ENCODE results near the gene TPRG1. TPM values are rescaled to one million over a fixed set of nuclear protein-coding genes. Genes with fewer than 3 reads are reported as not detected.

Gene TPRG1
- total and polyA plus RNA-seq, 2 of the 8 experiments (the other 6 are each of a cell fraction or from before 2014, with no cell fraction given) = 0.37 to 0.47 TPM

DNA sequence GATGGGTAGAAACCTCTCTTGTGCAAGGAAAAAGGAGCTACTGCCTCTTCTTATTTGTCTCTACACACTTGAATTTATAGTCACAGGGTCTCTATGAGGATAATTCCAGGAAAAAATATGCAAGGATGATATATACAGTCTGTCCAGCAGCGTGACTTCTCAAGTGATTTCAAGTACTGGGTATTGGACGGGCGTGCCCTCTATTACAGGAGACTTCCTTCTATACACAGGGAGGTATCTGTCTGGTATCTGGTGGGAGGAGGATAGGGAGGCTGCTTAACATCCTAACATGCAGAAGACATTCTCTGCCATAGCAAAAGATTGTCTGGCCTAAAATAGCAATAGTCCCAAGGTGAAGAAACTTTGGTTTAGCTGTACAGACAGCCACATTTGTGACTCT is 146.1 kb downstream of the TPRG1 start:
- no peak overlapping the region for H3K56ac ChIP-seq (replicated peaks; ENCODE audit: insufficient read length, low read depth, low read length)
- no peak overlapping the region for H4K5ac ChIP-seq (ENCODE audit: insufficient read length, low read depth, low read length)
- no peak overlapping the region for H3K27ac ChIP-seq (ENCODE audit: low read depth, low read length)
- no peaks in the 10 kb centered on the region for H3K27me3 ChIP-seq (replicated peaks in 1 of 4; ENCODE audit: control insufficient read depth in 3 of 4, extremely low read depth in 1 of 4, insufficient read depth in 3 of 4, low read length in 3 of 4)
- no peak overlapping the region for H3K18ac ChIP-seq (ENCODE audit: extremely low read depth, low read length)
- H3K4me1 ChIP-seq (replicated peaks in 1 of 4; ENCODE audit: control insufficient read depth in 3 of 4, insufficient read depth in 4 of 4, low read length in 3 of 4) = peaks cover 0 to 3% (median 0%) of the 10 kb centered on the region in 4 experiments; a peak in 1 of 7 replicates
- DNase-seq (ENCODE audit: low read depth in 1 of 2, low spot score in 2 of 2) = no peak
- POLR2A ChIA-PET (ENCODE audit: partially characterized antibody) = no interaction called here
- H3K79me1 ChIP-seq (ENCODE audit: low read depth, low read length) = no peaks in the 10 kb centered on the region
- H4K8ac ChIP-seq (ENCODE audit: extremely low read depth, insufficient read depth, low read length) = no peak overlapping the region
- no peak overlapping the region for H3K4me3 ChIP-seq (ENCODE audit: extremely low read depth in 1 of 4, insufficient read depth in 2 of 4, low read depth in 3 of 4, low read length in 4 of 4)
- no peak overlapping the region for H2AK5ac ChIP-seq (ENCODE audit: low read depth, low read length)
- no peak overlapping the region for H3K14ac ChIP-seq (ENCODE audit: insufficient read length)
- H2BK12ac ChIP-seq (ENCODE audit: low read depth, low read length) = no peak overlapping the region
- CTCF ChIA-PET (ENCODE audit: partially characterized antibody) = interaction anchor here (0.6 to 1.1 kb wide), 3 partner anchors 18 to 1186 kb away, joined by 3 read pairs; no protein-coding TSS in a partner anchor
- no peak for FAIRE-seq
- no peak overlapping the region for H2BK15ac ChIP-seq (ENCODE audit: low read length)
- H3K23ac ChIP-seq (ENCODE audit: insufficient read length) = no peak overlapping the region
- no peak overlapping the region for H2BK20ac ChIP-seq (ENCODE audit: low read length)
- no peaks in the 10 kb centered on the region for H4K20me1 ChIP-seq (replicated peaks in 1 of 2; ENCODE audit: control insufficient read depth in 1 of 2, insufficient read depth in 2 of 2, low read length in 2 of 2)
- no peaks in the 10 kb centered on the region for H3K23me2 ChIP-seq (ENCODE audit: low read depth, low read length)
- H3K79me2 ChIP-seq (ENCODE audit: control insufficient read depth in 1 of 2, insufficient read depth in 2 of 2, low read length in 2 of 2) = no peaks in the 10 kb centered on the region
- H3K36me3 ChIP-seq (ENCODE audit: control insufficient read depth in 2 of 4, insufficient read depth in 4 of 4, low read length in 3 of 4) = no peaks in the 10 kb centered on the region
- no peaks in the 10 kb centered on the region for H3K9me3 ChIP-seq (ENCODE audit: insufficient read depth in 2 of 2, low read depth in 1 of 2, low read length in 1 of 2)
- H3K9ac ChIP-seq (replicated peaks in 1 of 4; ENCODE audit: extremely low read depth in 1 of 4, low read depth in 3 of 4, low read length in 3 of 4) = no peak overlapping the region
- 82% methylated on average over 3 of the region's 3 CpGs; no CpG with 5 or more reads in 1 of the 2 experiments for WGBS, 2 experiments (ENCODE audit: extremely low coverage in 1 of 2, insufficient coverage in 1 of 2, insufficient read length in 1 of 2, insufficient replicate concordance in 2 of 2, low coverage in 1 of 2, low lambda C conversion rate in 2 of 2, missing lambda C conversion rate in 1 of 2)
- H2BK120ac ChIP-seq (replicated peaks; ENCODE audit: low read depth, low read length) = no peak overlapping the region
- no peak overlapping the region for H4K91ac ChIP-seq (replicated peaks; ENCODE audit: insufficient read length, low read length)
- no peak overlapping the region for H2AFZ ChIP-seq (ENCODE audit: low read length)
- H2BK5ac ChIP-seq (ENCODE audit: low read depth, low read length) = no peak overlapping the region
- H3K4ac ChIP-seq (replicated peaks; ENCODE audit: insufficient read length, low read depth, low read length) = no peak overlapping the region
- H3K4me2 ChIP-seq (ENCODE audit: insufficient read depth in 1 of 2, low read depth in 2 of 2, low read length in 2 of 2) = no peak overlapping the region
- TF ChIP-seq EP300 (IDR thresholded peaks at IDR 0.05; ENCODE audit: borderline replicate concordance in 1 of 2, low read depth in 2 of 2, low read length in 2 of 2) = no peak

Data from H1 (cell line).